Neuron (in vitro differentiated cells): ENCODE results near the gene CREBBP.

ENCODE experiments used
- H2AFZ ChIP-seq: one replicate; pipeline ENCODE4 v1.6.1; 2013; ENCODE audit warnings: low read depth, mild to moderate bottlenecking, inconsistent platforms, low read length, moderate library complexity
- H3K27me3 ChIP-seq: one replicate; pipeline ENCODE4 v1.6.1; 2013; ENCODE audit warnings: low read length; ENCODE audit not compliant: insufficient read depth
- H3K36me3 ChIP-seq: one replicate; pipeline ENCODE4 v1.6.1; 2013; ENCODE audit warnings: low read length; ENCODE audit not compliant: insufficient read depth
- H3K4me1 ChIP-seq: one replicate; pipeline ENCODE4 v1.6.1; 2013; ENCODE audit warnings: low read length; ENCODE audit not compliant: insufficient read depth
- H3K4me3 ChIP-seq: 2 replicates; pipeline ENCODE4 v1.5.1; 2013; ENCODE audit warnings: mild to moderate bottlenecking, low read length, moderate library complexity
- H3K9me3 ChIP-seq: one replicate; pipeline ENCODE4 v1.6.1; 2013; ENCODE audit warnings: low read length

Gene CREBBP

DNA sequence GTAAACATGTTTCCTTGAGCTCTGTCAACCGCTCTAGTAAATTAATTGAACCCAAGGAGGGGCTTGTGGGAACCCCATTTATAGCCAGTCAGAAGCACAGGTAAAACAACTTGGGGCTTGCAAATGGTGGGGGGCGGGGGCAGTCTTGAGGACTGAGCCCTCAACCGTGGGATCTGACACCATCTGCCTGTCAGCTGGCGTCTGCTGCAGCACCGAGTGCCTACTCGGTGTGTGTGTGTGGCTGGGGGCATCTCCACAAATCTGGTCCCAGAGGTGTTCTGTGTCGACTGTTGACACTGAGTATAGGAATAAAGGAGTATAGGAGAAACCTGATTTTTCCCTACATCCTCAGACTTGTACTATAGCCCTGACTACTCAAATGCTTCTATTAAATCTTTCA, 20.6 kb downstream of the CREBBP start:
- peaks cover 8% of the 10 kb centered on the region for H3K4me1 ChIP-seq

DNA sequence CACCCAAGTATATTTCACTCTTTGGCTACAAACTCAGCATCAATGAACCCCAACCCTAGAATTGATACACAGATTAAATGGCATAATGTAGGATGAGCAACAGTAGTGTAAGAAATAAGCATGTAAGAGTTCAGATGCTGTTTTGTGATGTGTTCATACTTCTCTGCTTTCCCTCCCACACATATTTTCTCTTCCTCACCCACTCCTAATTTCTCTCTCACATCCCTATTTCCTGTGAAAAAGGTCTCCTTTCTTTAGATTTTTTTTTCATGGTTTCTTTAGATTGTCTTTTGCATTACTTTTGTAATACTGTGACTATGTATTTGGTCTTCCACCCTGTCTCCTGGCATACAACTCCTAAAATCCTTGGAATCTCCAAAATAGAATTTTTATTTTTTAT, 21.7 kb downstream of the CREBBP start:
- Histone ChIP-seq H3K27me3 (no peaks in the 10 kb centered on the region), H3K4me3 (no peak overlapping the region), H2AFZ (no peak overlapping the region), H3K36me3 (peaks cover 10% of the 10 kb centered on the region), H3K9me3 (peaks cover 2% of the 10 kb centered on the region), H3K4me1 (peaks cover 8% of the 10 kb centered on the region)

More for the DNA sequence above, 20.6 kb downstream of the CREBBP start:
- Histone ChIP-seq H3K27me3 (no peaks in the 10 kb centered on the region), H3K36me3 (peaks cover 2% of the 10 kb centered on the region), H2AFZ (no peak overlapping the region), H3K4me3 (no peak overlapping the region), H3K9me3 (peaks cover 4% of the 10 kb centered on the region)

DNA sequence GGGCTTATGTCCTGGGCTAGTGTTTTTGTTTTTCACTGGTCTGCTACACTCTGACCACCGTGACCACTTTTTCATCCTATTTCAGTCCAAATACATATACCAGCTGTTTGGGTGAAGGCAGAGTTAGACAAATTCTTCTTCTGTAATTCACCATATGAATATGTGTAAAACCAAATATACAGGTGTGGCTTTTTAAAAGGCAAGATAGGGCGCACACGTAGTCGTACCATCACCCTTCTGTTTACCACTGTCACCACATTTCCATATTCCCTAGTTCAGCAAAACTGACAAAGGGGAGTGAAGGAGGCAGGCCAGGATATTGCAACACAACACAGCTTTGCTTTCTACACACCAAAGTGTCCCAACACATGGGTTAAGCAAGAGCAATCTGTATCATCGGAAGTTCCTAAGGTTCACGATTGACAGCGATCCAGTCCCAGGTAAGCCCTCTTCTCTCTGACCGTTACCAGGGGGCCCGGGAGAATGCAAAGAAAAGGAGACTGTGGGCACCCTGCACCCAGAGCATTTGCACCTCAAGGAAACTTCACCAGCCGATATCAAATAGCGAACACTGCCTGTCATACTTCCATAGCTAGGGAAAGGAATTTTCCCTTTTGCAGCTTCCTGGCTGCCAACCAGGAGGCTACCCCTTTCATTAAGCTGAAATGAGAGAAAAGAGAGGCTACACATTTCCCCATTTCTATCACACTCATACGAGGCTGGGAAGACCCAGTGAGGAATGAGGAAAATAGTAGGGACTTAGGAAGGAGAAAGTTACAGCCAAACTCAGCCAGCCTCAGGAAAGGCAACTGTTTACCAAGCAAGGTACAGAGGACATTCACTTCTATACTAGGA, 23.1 kb downstream of the CREBBP start:
- peaks cover 2% of the 10 kb centered on the region for H3K9me3 ChIP-seq
- H3K4me3 ChIP-seq: no peak overlapping the region
- H3K4me1 ChIP-seq: peaks cover 5% of the 10 kb centered on the region
- no peaks in the 10 kb centered on the region for H3K27me3 ChIP-seq
- H3K36me3 ChIP-seq: peaks cover 8% of the 10 kb centered on the region
- no peak overlapping the region for H2AFZ ChIP-seq

DNA sequence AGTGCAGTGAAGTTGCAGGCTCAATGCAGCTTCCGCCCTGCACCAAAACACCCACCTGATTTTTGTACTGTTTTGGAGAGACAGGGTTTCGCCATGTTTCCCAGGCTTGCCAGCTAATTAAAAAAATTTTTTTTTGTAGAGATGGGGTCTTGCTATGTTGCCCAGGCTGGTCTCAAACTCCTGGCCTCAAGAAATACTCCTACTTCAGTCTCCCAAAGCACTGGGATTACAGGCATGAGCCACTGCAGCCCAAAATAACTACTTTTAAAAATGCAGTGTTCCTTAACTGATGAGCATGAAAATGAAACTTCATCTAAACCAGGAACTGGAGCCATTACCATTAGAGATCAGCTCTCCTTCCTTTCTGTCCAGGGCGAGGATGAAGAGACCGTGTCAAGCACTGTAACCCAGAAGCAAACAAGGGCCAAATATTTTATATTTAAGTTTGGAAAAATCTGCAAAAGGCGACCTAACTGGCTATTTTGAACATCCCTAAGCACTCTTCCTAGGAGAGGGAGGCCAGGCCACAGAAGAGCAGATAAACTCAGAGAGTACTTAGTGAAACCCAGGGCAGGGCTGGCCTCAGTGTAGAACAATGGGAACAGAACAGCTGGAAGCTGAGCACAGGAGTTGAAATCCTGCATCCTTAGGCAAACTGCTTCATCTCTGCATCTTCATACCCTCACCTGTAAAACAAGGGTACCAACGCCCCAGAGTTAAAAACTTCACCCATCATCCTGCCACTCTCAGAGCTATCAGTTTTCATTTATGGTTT, 24.0 kb downstream of the CREBBP start:
- H3K4me1 ChIP-seq: no peaks in the 10 kb centered on the region
- H3K27me3 ChIP-seq: no peaks in the 10 kb centered on the region
- H3K4me3 ChIP-seq: no peak overlapping the region
- H2AFZ ChIP-seq: no peak overlapping the region
- peaks cover 8% of the 10 kb centered on the region for H3K36me3 ChIP-seq
- peaks cover 2% of the 10 kb centered on the region for H3K9me3 ChIP-seq

DNA sequence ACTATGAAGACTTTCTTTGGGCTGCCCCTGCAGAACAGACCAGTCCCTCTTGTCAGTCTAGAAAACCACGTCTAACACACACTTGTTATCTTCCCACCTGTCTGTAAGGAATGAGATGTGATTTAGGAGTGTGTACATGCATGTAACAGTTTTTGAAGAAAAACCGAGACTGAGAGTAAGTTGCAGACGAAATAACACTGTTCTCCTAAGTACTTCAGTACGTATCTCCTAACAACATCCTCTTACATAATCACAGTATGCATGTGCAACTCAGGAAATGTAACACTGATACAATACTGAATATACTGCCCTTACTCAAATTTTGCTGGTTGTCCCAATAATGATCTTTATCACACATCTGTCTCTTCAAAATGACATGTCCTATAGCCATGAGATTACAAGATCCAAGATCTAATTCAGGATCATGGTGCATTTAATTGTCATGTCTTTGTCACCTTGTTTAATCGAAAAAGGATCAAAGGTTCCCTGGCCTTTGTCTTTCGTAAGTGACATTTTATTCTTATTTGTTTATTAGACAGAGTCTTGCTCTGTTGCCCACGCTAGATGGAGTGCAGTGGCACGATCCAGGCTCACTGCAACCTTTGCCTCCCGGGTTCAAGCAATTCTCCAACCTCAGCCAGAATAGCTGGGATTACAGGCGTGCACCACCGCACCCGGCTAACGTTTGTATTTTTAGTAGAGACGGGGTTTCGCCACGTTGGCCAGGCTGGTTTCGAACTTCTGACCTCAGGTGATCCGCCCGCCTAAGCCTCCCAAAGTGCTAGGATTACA, 25.6 kb downstream of the CREBBP start:
- H2AFZ ChIP-seq: no peak overlapping the region
- H3K36me3 ChIP-seq: peaks cover 15% of the 10 kb centered on the region
- no peak overlapping the region for H3K4me3 ChIP-seq
- no peaks in the 10 kb centered on the region for H3K27me3 ChIP-seq
- no peaks in the 10 kb centered on the region for H3K9me3 ChIP-seq
- H3K4me1 ChIP-seq: no peaks in the 10 kb centered on the region

DNA sequence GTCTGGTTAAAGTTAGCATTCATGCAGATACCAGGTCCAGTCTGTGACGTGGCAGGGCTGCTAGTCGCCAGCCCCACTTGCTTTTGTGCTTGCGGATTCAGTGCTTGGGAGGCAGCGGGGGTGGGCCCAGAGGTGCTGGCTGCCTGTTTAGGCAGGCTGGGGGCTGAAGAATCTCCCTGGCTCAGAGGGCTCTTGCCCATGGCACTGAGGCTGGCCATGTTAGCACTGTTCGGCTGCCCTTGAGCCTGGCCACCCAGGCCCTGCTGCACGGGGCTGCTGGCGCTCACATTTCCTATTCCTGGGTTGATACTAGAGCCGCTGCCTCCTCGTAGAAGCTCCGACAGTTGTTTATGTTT, 30.0 kb downstream of the CREBBP start:
- Histone ChIP-seq H2AFZ (no peak overlapping the region), H3K4me3 (no peak overlapping the region), H3K4me1 (no peaks in the 10 kb centered on the region), H3K36me3 (peaks cover 44% of the 10 kb centered on the region), H3K9me3 (peaks cover 2% of the 10 kb centered on the region), H3K27me3 (no peaks in the 10 kb centered on the region)

DNA sequence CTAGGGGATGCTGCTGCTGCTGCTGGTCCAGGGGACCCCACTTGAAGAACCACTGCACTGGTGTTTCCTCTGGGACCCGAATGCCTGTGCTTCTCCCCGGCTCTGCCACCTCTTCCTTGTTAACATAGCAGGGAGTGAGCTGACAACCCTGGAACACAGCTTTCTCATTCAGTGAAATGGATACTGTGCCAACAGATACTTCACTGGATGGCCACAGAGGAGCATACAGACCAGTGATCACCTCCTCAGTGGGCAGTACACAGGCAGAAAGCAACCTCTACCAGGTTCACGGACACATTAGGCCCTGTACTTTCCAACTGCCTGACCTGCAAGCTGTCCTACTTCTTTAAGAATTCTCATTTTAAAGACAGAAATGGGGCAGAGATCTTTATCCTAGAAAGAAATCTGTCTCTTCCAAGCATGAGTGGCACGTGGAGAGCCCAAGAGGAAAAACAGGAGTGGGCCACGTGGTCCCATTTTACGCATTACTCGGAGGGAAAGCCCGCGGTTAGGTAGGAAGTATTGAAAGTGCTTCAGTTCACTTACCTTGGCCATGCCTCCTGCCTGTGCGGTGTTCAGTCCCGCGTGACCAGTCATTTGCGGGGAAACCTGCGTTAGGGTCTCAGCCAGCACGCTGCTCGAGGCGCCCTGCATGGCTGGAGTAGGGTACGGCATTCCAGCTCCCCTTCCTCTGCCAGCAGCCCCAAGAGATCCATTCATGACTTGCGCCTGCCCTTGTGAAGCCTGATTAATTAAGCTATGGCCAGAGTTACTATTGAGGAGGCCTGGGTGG, 30.6 kb downstream of the CREBBP start:
- Histone ChIP-seq H3K4me1 (no peaks in the 10 kb centered on the region), H3K27me3 (no peaks in the 10 kb centered on the region), H3K36me3 (peaks cover 47% of the 10 kb centered on the region)

DNA sequence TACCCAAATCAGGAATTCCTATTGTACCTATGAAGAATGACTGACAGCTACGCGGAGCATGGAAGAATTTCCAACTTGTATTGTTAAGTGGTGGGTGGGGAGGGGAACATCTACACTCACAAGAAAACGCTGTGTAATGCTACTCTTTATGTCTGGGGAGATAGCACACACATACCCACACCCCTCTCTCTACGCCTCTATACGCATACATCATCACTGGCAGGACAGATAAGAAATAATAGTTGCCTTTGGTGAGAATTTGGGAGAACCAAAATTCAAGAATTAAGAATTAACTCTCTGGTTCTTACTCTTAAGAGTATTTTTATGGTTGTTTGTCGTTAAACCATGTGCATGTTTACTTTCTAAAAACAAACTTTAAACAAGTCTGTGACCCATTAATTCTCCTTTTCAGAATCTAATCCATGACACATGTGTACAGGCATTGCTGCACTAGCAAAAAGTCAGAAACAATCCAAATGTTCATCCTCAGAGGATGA, 33.9 kb downstream of the CREBBP start:
- Histone ChIP-seq H3K9me3 (peaks cover 2% of the 10 kb centered on the region), H3K27me3 (no peaks in the 10 kb centered on the region), H2AFZ (no peak overlapping the region), H3K4me1 (no peaks in the 10 kb centered on the region), H3K36me3 (peaks cover 44% of the 10 kb centered on the region), H3K4me3 (no peak overlapping the region)

More for the DNA sequence above, 30.6 kb downstream of the CREBBP start:
- Histone ChIP-seq H2AFZ (no peak overlapping the region), H3K9me3 (peaks cover 2% of the 10 kb centered on the region), H3K4me3 (no peak overlapping the region)

DNA sequence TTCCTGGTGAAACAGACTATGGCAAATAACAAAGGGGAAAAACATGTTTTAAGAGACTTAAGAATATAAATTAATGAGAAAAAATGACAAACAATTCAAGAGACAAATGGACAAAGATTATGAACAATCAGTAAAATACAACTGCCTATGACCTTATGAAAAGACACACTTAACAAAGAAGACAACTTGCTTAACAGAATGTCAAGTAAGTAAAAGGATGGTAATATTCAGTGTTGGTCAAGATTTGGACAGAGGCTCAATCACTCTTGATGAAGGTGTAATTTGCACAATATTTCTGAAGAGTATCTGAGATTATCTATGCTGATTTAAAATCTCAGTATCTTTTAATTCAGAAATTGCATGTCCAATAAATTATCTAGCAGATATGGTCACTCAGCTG, 34.4 kb downstream of the CREBBP start:
- H3K27me3 ChIP-seq: no peaks in the 10 kb centered on the region
- H3K4me3 ChIP-seq: no peak overlapping the region
- H3K4me1 ChIP-seq: no peaks in the 10 kb centered on the region
- H3K9me3 ChIP-seq: peaks cover 2% of the 10 kb centered on the region
- peaks cover 44% of the 10 kb centered on the region for H3K36me3 ChIP-seq
- H2AFZ ChIP-seq: no peak overlapping the region

DNA sequence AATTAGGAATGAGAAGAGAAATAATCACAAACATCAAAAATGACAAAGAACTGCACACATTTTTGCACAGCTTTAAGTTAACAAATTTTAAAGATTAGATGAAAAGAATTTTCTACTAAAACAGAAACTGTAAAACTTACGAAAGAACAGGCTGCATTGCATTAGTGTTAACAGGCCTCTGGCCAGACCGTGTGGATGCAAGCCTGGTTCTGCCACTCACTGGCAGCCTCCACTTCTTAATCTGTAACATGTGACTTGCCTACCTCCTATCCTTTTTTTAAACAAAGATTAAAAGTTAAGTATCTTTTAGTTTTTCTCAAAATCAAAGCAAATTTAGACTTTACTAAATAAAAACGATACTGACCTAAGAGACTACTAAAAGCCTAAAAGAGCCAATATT, 37.5 kb downstream of the CREBBP start:
- H3K4me1 ChIP-seq: no peaks in the 10 kb centered on the region
- H3K9me3 ChIP-seq: peaks cover 2% of the 10 kb centered on the region
- no peaks in the 10 kb centered on the region for H3K27me3 ChIP-seq
- H3K4me3 ChIP-seq: no peak overlapping the region
- peaks cover 29% of the 10 kb centered on the region for H3K36me3 ChIP-seq
- H2AFZ ChIP-seq: no peak overlapping the region

DNA sequence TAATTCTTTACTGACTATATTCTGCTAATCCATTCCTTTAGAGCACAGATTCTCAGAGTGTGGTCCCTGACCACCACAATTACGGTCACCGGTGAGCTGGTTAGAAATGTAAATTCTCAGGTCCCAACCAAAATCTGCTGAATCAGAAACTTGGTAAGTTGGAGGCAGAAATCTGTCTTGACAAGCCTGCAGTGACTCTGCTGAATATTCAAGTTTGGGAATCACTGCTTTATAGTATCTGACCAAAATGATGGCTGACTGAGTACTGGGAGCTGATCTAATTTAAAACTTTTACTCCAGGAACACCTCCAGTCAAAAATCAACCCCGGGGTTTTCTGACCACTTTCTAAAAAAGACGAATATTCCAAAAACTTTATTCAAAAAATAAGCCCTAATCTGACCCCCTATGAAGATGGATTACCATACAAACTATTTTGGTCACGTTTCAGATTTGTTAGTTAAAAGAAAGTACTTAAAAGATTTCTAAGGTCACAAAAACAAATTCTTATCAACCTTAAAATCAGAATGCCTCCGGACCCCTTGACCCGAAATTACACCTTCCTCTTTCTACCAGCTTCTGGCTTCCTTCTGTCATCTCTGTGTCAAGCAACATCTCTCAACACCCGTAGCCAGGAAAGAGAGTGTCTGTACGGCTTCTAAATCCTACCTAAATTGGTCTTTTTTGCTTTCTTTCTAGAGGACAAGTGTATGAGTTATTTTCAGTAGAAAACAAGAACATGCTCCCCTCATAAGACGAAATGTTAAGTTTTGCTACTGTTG, 38.6 kb downstream of the CREBBP start:
- H3K4me3 ChIP-seq: no peak overlapping the region
- no peak overlapping the region for H2AFZ ChIP-seq
- H3K36me3 ChIP-seq: peaks cover 25% of the 10 kb centered on the region
- H3K27me3 ChIP-seq: no peaks in the 10 kb centered on the region
- peaks cover 2% of the 10 kb centered on the region for H3K9me3 ChIP-seq
- H3K4me1 ChIP-seq: no peaks in the 10 kb centered on the region
